SH-SY5Y (cell line): ENCODE data around the gene CNKSR3.

Experiments used
- GATA2 ChIP-seq: IDR thresholded peaks from 2 replicates; pipeline ENCODE4 v1.6.1; 2011; ENCODE audit warnings: mild to moderate bottlenecking, low read depth, low read length
- GATA3 ChIP-seq: IDR thresholded peaks from 2 replicates; pipeline ENCODE4 v1.6.1; 2011; ENCODE audit warnings: low read depth, mild to moderate bottlenecking, low read length, moderate library complexity

The CNKSR3 gene

GRCh38 chr6:154341871-154342270 is 168.6 kb downstream of the CNKSR3 start:
- TF ChIP-seq GATA3 (no peak), GATA2 (no peak)

GRCh38 chr6:154341336-154341735 is 169.1 kb downstream of the CNKSR3 start:
- no peak for TF ChIP-seq GATA2
- TF ChIP-seq GATA3, result no peak
